Endometrial microvascular endothelial cells (primary cell): ENCODE results near the gene TEX26. TPM values are rescaled to one million over a fixed set of nuclear protein-coding genes. Genes with fewer than 3 reads are reported as not detected.

Source experiments
- total RNA-seq: library from RNA; depleted of rRNA; stranded (reverse); fragments of >200 nt; gene quantifications from one replicate; pipeline ENCODE4 v1.2.3, GENCODE V29; 2015; ENCODE audit errors: inconsistent ontology term

Gene TEX26
- total RNA-seq, 1 donor from 2014 or later, result not detected

Other genes with a start within 250 kb of the TEX26 start
- 1.1 TPM for gene ALOX5AP, start 197.1 kb upstream of the TEX26 start, total RNA-seq
- gene MEDAG, start 26.4 kb upstream of the TEX26 start, total RNA-seq, result 2.5 TPM
- gene HSPH1, start 229.2 kb downstream of the TEX26 start, total RNA-seq, result 64.0 TPM